BE2C (cell line): ENCODE results near the gene KHSRP.

Experiments
- DNase-seq: peaks from one replicate; pipeline ENCODE4 v3.0.0-alpha.2; 2020
- H3K27me3 ChIP-seq: fragments of 250-450 bp; sonication (Bioruptor Pico); 2 replicates; pipeline ENCODE4 v1.5.1; 2020; ENCODE audit warnings: mild to moderate bottlenecking
- H3K36me3 ChIP-seq: fragments of 250-450 bp; sonication (Bioruptor Pico); 2 replicates; pipeline ENCODE4 v1.5.1; 2020; ENCODE audit warnings: mild to moderate bottlenecking
- H3K4me1 ChIP-seq: fragments of 250-450 bp; sonication (Bioruptor Pico); 2 replicates; pipeline ENCODE4 v1.5.1; 2020
- H3K4me3 ChIP-seq: 2 replicates; pipeline ENCODE4 v1.5.1; 2011; ENCODE audit warnings: low read depth, low read length
- H3K9me3 ChIP-seq: fragments of 250-450 bp; sonication (Bioruptor Pico); 2 replicates; pipeline ENCODE4 v1.5.1; 2020
- CTCF ChIP-seq: IDR thresholded peaks from 2 replicates; pipeline ENCODE4 v1.5.1; 2012; ENCODE audit warnings: mild to moderate bottlenecking, low read depth, low read length

The KHSRP gene

GRCh38 chr19:6378041-6378440, 46.6 kb downstream of the KHSRP start:
- no peak overlapping the region for H3K4me3 ChIP-seq
- TF ChIP-seq CTCF: no peak
- H3K4me1 ChIP-seq: peaks cover 8% of the 10 kb centered on the region
- H3K36me3 ChIP-seq: peaks cover 39% of the 10 kb centered on the region
- H3K27me3 ChIP-seq: no peaks in the 10 kb centered on the region
- DNase-seq: no peak
- no peaks in the 10 kb centered on the region for H3K9me3 ChIP-seq

GRCh38 chr19:6376512-6377190, 48.0 kb downstream of the KHSRP start:
- Histone ChIP-seq H3K4me3 (no peak overlapping the region), H3K36me3 (peaks cover 28% of the 10 kb centered on the region), H3K27me3 (no peaks in the 10 kb centered on the region), H3K9me3 (no peaks in the 10 kb centered on the region), H3K4me1 (peaks cover 8% of the 10 kb centered on the region)
- no peak for TF ChIP-seq CTCF
- DNase-seq: no peak

- H3K9me3 ChIP-seq: no peaks in the 10 kb centered on the region
- no peaks in the 10 kb centered on the region for H3K27me3 ChIP-seq
- H3K4me1 ChIP-seq: peaks cover 8% of the 10 kb centered on the region
- TF ChIP-seq CTCF: no peak
- DNase-seq: no peak
- H3K4me3 ChIP-seq: no peak within 1 kb of the TSS
- peaks cover 16% of the 10 kb centered on the region for H3K36me3 ChIP-seq
Measured at GRCh38 chr19:6375411-6376010, 49.1 kb downstream of the KHSRP start, which contains the start of gene PSPN. Gene PSPN (minus strand): TSS chr19:6375933. CDS start chr19:6375849, 84 bp downstream.

GRCh38 chr19:6374711-6375410, 49.8 kb downstream of the KHSRP start:
- Histone ChIP-seq H3K36me3 (peaks cover 10% of the 10 kb centered on the region), H3K4me3 (no peak overlapping the region), H3K4me1 (peaks cover 8% of the 10 kb centered on the region), H3K27me3 (no peaks in the 10 kb centered on the region), H3K9me3 (no peaks in the 10 kb centered on the region)
- TF ChIP-seq CTCF: no peak
- DNase-seq: no peak

GRCh38 chr19:6374161-6374709, 50.4 kb downstream of the KHSRP start:
- no peaks in the 10 kb centered on the region for H3K27me3 ChIP-seq
- H3K36me3 ChIP-seq: peaks cover 7% of the 10 kb centered on the region
- H3K9me3 ChIP-seq: no peaks in the 10 kb centered on the region
- H3K4me1 ChIP-seq: peaks cover 8% of the 10 kb centered on the region
- no peak for TF ChIP-seq CTCF
- H3K4me3 ChIP-seq: peak overlapping the region; percentile 51
- no peak for DNase-seq
